Colon (tissue), 2 donors: ENCODE data around the gene COL9A1.

Experiments used
- FAIRE-seq: peaks from 2 replicates; lab custom pipeline; 2012; peaks lifted over from hg19 to GRCh38; lab: Jason Lieb, UNC
- donor health status: control.
- donor health status: control.

COL9A1 gene

GRCh38 chr6:70225055-70225454, 77.8 kb downstream of the COL9A1 start:
- FAIRE-seq, result no peak

- FAIRE-seq, result no peak
Measured at GRCh38 chr6:70222439-70222749, 80.5 kb downstream of the COL9A1 start.

- no peak for FAIRE-seq
Measured at GRCh38 chr6:70221715-70222438, 81.0 kb downstream of the COL9A1 start.

GRCh38 chr6:70221025-70221714, 81.7 kb downstream of the COL9A1 start:
- FAIRE-seq, result peak; percentile 78

DNA sequence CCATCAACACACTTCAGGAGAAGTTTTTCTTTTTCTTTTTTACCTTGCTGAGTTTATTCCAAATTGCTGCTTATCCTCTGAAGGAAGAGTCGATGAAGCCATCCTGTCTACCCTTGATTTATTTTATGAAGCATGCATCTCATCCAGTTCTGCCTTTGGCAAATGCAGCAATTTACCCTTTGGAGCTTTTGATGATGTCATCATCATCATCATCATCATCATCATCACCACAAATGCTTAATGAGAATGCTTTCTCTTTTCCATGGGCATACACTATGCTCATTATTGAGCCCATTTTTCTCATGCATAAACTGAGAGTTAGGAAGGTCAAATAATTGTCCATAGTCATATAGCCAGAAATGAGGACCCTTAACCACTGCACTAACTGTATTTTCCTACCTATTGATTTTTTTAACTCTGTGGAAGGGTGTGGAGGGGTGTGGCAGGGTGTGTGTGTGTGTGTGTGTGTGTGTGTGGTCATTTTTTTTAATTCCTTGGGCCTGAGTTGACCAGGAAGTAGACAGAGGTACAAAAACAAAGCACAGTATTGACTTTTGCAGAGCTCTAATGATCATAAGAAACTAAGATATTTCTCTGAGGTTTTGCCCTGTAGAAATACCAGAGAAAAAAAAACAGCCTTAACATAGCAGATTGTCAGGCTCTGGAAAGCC, 82.8 kb downstream of the COL9A1 start:
- FAIRE-seq, result no peak

DNA sequence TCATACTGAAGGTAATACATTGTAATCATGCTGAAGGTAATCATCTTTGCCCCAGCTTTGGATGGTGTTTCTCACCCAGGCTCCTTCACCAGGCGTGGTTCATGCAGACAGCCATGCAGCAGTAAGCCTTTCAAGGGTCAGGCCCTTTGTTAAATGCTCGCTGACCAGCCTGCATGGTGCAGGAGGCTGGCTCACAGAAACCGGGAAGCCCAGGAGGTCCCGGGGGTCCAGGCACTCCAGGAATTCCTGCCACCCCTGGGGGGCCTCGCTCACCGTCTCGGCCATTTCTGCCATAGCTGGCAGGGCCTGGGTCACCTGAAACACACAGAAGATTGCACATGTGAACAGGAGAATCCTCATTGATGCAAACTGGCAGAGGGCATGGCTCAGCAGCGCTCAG, 86.1 kb downstream of the COL9A1 start:
- no peak for FAIRE-seq

DNA sequence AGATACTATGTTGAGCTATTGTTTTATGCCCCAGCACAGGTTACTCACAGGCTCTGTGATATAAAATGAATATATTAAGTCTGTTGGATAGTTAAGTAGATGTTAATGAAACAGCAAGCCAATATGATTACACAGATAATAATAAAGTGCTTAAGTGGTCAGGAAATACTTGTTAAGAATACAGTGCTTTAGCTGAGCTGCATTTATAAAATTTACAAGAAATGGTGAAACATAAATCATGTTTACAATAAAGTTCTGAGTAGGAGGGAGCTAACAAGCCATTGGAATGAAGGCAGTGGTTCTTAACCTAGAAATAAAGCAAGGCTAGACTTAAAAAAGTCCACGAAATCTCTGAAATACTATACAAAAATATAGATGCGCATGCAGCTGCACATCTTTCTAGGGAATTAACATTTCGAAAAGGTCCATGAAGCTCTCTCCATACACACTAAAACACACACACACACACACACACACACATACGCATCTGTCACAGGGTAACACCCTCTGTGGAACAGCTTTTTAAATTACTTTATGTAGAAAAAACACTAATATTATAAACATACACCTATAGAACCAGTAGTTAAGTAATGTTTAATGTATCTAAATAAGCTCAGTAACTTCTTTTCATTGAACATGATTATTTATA, 87.3 kb downstream of the COL9A1 start:
- no peak for FAIRE-seq

- FAIRE-seq, result no peak
Measured at GRCh38 chr6:70210462-70210861, 92.4 kb downstream of the COL9A1 start.

- FAIRE-seq, result no peak
Measured at GRCh38 chr6:70208235-70208790, 94.6 kb downstream of the COL9A1 start.

DNA sequence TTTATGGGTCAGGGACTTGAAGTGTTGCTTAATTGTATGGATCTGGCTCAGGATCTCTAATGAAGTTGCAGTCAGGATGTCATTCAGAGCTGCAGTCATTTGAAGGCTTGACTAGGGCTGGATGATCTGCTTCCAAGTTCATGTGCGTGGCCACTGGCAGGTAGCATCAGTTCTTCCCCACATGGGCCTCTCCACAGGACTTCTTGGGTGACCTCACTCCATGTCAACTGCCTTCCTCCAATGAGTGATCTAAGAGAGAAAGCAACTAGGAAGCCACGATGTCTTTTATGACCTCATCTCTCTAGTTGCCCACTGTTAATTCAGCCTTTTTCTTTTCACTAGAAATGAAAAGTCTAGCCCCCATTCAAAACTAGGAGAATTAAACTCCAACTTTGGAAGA, 104.1 kb downstream of the COL9A1 start:
- no peak for FAIRE-seq

DNA sequence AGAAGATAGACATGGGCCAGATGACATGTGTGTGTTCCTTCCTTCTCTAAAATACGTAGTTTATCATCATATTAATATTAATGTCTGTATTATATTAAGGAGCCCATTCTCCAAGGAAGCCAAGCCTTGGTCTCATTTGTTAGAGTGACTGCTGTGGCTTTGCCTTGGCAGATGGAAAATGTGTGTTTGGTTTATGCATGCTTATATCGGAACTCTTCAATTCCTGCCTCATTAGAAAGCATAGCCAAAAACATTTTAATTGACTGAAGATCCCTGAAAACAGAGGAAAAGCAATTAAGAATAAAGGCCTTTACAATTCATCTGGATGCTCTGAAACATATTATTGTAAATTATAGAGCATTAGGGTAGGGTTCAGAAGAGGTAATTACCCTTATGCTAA, 106.4 kb downstream of the COL9A1 start:
- no peak for FAIRE-seq

GRCh38 chr6:70194421-70194820, 108.5 kb downstream of the COL9A1 start:
- FAIRE-seq, result no peak

- no peak for FAIRE-seq
Measured at GRCh38 chr6:70188202-70188601, 114.7 kb downstream of the COL9A1 start.

- no peak for FAIRE-seq
Measured at GRCh38 chr6:70186461-70186860, 116.4 kb downstream of the COL9A1 start.

DNA sequence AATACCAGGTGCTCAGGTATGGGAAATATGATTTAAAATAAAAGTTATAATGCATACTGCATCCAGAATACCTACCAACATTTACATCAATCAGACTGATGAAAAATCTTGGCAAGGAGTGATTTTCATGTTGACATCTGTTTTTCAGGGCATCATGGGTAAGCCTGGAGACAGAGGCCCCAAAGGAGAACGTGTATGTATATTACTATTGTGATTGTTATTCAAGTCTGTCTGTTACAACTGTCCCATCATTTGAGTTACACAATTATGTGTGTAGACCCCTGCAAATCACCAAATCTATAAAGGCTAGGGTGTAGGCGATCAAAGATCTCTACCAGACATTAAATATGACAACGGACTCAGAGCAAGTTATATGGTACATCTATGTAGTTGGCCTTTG, 118.2 kb downstream of the COL9A1 start:
- no peak for FAIRE-seq

DNA sequence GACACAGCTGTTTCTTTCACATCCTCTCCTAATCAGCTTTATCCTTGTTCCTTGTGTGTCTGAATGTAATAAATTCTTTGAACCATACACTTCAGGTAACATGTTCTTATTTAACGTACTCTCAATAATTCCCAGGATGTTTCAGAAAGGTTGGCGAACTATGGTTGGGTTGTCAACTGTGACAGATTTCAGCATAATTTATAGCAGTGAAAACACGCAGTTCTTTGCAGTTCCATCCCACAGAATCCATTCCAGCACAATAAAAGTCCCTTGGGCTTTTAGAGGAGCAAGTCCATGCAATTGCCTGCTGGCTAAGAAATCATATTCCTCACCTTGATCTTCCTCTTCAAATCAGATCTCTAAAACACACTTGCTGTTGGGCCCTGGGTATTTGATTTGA, 119.3 kb downstream of the COL9A1 start:
- no peak for FAIRE-seq

- no peak for FAIRE-seq
Measured at GRCh38 chr6:70180901-70181599, 121.8 kb downstream of the COL9A1 start.

DNA sequence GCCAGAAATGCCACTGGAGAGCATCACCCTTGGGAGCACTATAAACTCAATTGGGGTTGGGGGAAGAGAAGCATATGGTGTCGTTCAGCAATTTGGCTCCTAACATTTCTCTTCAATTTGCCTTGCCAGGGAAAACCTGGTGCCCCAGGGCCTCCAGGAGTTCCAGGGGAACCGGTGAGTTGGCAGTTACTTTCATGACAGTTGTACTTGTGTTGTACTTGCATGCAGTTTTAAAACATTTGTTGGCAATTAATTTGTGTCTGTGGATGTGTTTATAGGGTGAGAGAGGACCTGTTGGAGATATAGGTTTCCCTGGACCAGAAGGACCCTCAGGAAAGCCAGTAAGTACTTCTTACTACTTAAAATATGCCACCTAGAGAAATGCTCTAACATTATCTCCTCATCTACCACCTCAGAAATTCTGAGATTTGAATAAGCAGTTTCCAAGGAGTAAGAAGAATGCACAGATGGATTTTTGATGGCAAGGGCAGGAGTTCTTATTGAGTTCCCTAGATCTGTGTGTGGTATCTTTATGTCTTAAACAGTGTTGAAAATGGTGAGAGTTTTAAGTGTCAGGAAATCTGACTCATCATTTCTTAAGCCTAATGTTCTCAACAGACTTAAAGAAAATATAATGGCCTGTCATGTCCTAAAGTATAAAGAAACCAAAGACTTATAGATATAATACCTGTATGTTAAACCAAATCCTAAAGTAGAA, 122.5 kb downstream of the COL9A1 start:
- no peak for FAIRE-seq

GRCh38 chr6:70176842-70177550, 125.9 kb downstream of the COL9A1 start:
- FAIRE-seq, result no peak

- FAIRE-seq, result no peak
Measured at GRCh38 chr6:70175770-70176169, 127.1 kb downstream of the COL9A1 start.

DNA sequence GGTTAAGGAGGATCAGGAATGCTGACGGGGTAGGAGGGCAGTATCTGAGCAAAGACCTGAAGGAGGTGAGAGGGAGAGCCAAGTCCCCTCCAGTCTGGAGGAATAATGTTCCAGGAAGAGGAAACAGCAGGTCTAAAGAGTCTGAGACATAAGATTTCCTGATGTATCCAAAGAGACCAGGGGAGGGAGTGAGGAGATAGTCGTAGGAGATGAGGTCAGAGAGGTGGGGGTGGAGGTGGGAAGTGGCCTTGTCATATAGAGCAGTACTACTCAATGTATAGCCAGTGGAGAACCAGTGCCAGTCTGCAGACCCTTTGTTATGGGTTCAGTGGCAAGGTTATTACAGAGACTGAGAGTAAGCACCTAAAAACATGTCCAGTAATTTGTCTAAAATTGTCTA, 130.6 kb downstream of the COL9A1 start:
- no peak for FAIRE-seq
